ENCODE measurements around the gene PNMT. TPM values are rescaled to one million over a fixed set of nuclear protein-coding genes. Genes with fewer than 3 reads are reported as not detected.

PNMT gene
- total and polyA plus RNA-seq, 2 of the 13 experiments (the other 11 are each of a cell fraction or from before 2014, with no cell fraction given): 0.25 TPM; not detected in 1

GRCh38 chr17:39701012-39701783 lies 32.9 kb downstream of the PNMT start (continued):
- TF ChIP-seq SETDB1 (CRISPR knock-in tag; IDR thresholded peaks at IDR 0.05; ENCODE audit: borderline replicate concordance) (no peak), SAP130 (CRISPR knock-in tag; IDR thresholded peaks at IDR 0.05; ENCODE audit: low read depth) (peak; percentile 12; the same call in 1 of the 2 replicates), PHF8 (CRISPR knock-in tag; IDR thresholded peaks at IDR 0.05) (no peak), ZNF776 (CRISPR knock-in tag; IDR thresholded peaks at IDR 0.05) (0 out of 2 replicates have a peak, but pooled peaks have one; percentile 36), ATF7-NPFF (CRISPR knock-in tag; IDR thresholded peaks at IDR 0.05; ENCODE audit: low read depth) (0 out of 2 replicates have a peak, but pooled peaks have one; percentile 49), MTERF4 (CRISPR knock-in tag; IDR thresholded peaks at IDR 0.05) (peak; percentile 52; the same call in 1 of the 2 replicates), EED (CRISPR knock-in tag; IDR thresholded peaks at IDR 0.05) (no peak), ZFAT (CRISPR knock-in tag; conservative IDR thresholded peaks at IDR 0.05) (no peak), ZNF12 (CRISPR knock-in tag; IDR thresholded peaks at IDR 0.05) (no peak), ZNF879 (CRISPR knock-in tag; IDR thresholded peaks at IDR 0.05) (no peak), ZNF235 (CRISPR knock-in tag; IDR thresholded peaks at IDR 0.05; ENCODE audit: borderline replicate concordance) (0 out of 2 replicates have a peak, but pooled peaks have one; percentile 47), FOXC1 (CRISPR knock-in tag; IDR thresholded peaks at IDR 0.05; ENCODE audit: borderline replicate concordance) (peak; percentile 62; the same call in 1 of the 2 replicates), ZNF513 (CRISPR knock-in tag; conservative IDR thresholded peaks at IDR 0.05) (no peak), ZNF549 (CRISPR knock-in tag; IDR thresholded peaks at IDR 0.05) (no peak), FLYWCH1 (CRISPR knock-in tag; IDR thresholded peaks at IDR 0.05) (no peak)
- TF ChIP-seq, protein P1, sequence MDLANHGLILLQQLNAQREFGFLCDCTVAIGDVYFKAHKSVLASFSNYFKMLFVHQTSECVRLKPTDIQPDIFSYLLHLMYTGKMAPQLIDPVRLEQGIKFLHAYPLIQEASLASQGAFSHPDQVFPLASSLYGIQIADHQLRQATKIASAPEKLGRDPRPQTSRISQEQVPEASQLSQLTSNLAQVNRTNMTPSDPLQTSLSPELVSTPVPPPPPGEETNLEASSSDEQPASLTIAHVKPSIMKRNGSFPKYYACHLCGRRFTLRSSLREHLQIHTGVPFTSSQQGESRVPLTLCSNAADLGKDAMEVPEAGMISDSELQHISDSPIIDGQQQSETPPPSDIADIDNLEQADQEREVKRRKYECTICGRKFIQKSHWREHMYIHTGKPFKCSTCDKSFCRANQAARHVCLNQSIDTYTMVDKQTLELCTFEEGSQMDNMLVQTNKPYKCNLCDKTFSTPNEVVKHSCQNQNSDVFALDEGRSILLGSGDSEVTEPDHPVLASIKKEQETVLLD (CRISPR knock-in tag; IDR thresholded peaks at IDR 0.05; ENCODE audit: low read depth): no peak
- TF ChIP-seq, protein P2, sequence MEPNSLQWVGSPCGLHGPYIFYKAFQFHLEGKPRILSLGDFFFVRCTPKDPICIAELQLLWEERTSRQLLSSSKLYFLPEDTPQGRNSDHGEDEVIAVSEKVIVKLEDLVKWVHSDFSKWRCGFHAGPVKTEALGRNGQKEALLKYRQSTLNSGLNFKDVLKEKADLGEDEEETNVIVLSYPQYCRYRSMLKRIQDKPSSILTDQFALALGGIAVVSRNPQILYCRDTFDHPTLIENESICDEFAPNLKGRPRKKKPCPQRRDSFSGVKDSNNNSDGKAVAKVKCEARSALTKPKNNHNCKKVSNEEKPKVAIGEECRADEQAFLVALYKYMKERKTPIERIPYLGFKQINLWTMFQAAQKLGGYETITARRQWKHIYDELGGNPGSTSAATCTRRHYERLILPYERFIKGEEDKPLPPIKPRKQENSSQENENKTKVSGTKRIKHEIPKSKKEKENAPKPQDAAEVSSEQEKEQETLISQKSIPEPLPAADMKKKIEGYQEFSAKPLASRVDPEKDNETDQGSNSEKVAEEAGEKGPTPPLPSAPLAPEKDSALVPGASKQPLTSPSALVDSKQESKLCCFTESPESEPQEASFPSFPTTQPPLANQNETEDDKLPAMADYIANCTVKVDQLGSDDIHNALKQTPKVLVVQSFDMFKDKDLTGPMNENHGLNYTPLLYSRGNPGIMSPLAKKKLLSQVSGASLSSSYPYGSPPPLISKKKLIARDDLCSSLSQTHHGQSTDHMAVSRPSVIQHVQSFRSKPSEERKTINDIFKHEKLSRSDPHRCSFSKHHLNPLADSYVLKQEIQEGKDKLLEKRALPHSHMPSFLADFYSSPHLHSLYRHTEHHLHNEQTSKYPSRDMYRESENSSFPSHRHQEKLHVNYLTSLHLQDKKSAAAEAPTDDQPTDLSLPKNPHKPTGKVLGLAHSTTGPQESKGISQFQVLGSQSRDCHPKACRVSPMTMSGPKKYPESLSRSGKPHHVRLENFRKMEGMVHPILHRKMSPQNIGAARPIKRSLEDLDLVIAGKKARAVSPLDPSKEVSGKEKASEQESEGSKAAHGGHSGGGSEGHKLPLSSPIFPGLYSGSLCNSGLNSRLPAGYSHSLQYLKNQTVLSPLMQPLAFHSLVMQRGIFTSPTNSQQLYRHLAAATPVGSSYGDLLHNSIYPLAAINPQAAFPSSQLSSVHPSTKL (CRISPR knock-in tag; IDR thresholded peaks at IDR 0.05): peak; percentile 36; the same call in 1 of the 2 replicates
- TF ChIP-seq, protein P3, sequence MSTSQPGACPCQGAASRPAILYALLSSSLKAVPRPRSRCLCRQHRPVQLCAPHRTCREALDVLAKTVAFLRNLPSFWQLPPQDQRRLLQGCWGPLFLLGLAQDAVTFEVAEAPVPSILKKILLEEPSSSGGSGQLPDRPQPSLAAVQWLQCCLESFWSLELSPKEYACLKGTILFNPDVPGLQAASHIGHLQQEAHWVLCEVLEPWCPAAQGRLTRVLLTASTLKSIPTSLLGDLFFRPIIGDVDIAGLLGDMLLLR (CRISPR knock-in tag; IDR thresholded peaks at IDR 0.05): no peak
- TF ChIP-seq, protein P4, sequence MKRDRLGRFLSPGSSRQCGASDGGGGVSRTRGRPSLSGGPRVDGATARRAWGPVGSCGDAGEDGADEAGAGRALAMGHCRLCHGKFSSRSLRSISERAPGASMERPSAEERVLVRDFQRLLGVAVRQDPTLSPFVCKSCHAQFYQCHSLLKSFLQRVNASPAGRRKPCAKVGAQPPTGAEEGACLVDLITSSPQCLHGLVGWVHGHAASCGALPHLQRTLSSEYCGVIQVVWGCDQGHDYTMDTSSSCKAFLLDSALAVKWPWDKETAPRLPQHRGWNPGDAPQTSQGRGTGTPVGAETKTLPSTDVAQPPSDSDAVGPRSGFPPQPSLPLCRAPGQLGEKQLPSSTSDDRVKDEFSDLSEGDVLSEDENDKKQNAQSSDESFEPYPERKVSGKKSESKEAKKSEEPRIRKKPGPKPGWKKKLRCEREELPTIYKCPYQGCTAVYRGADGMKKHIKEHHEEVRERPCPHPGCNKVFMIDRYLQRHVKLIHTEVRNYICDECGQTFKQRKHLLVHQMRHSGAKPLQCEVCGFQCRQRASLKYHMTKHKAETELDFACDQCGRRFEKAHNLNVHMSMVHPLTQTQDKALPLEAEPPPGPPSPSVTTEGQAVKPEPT (CRISPR knock-in tag; IDR thresholded peaks at IDR 0.05; ENCODE audit: low read depth): no peak
